GM19372 (cell line): ENCODE data around the gene PTPRB.

Experiments
- ATAC-seq: cut with Tn5 transposase; IDR thresholded peaks from one replicate; pipeline ENCODE4 v1.9.1; 2021; ENCODE audit warnings: mild to moderate bottlenecking, low read depth, moderate library complexity; ENCODE audit not compliant: unreplicated experiment

Gene PTPRB

DNA sequence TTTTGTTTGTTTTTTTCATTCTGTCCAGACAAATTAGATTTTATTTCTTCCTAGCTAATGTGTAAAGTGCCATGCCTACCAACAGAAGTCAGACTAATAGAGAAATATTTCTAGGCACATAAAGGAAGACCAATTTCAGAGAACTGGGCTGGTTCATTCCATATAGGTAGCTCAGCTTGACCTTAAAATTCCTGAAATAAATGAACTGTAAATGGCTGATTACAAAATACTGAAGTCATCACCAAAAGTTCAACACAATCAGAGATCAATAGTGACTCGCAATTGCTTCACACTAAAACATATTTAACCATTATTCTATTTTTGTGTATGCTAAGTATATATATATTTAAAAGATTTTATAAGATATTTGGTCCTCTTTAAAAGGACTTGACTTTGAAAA lies 34.2 kb downstream of the PTPRB start:
- no peak for ATAC-seq

DNA sequence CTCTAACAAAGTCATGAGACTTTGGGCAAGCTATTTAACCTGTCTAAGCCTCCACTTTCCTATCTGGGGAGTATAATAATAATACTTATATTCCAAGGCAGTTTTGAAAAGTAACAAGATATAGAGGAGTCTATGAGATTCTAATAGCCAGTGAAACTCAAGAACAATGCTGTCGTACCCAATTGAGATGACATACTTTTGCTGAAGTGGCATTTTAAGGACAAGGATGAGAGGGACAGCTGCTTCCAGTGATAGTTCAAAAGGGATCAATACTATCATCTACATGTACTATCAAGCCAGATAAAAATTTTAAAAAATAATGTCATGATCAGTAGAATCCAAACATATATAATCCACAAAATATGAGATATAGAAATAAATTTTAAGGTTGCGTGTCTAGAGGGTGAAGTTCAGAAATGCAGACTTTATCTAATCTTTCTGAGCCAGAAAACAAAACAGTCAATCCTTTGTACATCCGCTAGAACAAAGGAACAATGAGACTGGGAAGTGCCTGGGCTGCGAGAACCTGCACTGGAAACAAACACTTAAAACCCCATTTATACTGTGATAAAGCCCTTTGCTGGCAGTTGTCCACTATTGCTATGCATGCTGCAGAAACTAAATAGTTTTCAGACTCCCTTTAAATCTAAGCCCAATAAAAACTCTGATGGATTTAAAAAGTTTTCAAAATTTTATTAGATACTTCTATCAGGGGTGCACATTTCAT lies 38.6 kb downstream of the PTPRB start:
- ATAC-seq, result no peak

- no peak for ATAC-seq
These were observed 44.6 kb downstream of the PTPRB start for GRCh38 chr12:70592664-70593063.

- ATAC-seq, result no peak
These were observed 46.5 kb downstream of the PTPRB start for GRCh38 chr12:70590549-70591226.

DNA sequence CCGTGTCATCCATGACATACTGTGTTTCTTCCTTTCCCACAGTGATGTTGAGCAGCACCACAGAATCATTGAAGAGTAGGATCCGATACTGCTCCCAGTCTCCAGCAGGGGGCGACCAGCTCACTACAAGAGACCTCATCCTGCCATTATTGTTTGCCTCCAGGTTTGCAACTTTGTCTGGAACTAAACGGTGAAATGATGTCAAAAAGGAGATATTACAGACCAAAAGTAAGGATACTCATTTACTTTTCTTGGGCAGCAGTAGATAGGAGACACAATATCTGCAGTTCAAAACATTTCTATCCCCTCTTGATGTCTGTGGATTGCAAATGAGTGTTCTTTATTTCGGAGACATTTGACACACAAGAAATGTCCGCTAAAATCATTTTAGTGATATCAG lies 47.2 kb downstream of the PTPRB start:
- peak; percentile 92 for ATAC-seq

DNA sequence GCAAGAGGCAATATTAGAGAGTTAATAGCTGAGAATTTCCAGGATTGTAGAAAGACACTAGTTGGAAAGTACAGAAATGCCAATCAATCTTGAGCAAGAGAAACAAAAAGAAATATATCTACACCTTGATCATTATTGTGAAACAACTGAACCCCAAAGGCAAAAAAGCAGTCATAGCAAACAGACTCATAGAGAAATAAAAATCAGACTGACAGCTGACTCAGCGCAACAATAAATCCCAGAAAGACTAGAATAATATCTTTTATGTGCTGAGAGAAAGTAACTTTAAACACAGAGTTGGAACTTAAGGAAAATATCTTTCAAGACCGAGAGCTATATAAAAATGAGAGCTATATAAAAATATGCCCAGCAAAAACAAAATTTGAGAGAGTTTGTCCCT lies 52.9 kb downstream of the PTPRB start:
- ATAC-seq, result no peak

GRCh38 chr12:70583251-70583650 lies 54.0 kb downstream of the PTPRB start:
- ATAC-seq, result no peak

- ATAC-seq, result no peak
These were observed 56.0 kb downstream of the PTPRB start for GRCh38 chr12:70581208-70581607.

DNA sequence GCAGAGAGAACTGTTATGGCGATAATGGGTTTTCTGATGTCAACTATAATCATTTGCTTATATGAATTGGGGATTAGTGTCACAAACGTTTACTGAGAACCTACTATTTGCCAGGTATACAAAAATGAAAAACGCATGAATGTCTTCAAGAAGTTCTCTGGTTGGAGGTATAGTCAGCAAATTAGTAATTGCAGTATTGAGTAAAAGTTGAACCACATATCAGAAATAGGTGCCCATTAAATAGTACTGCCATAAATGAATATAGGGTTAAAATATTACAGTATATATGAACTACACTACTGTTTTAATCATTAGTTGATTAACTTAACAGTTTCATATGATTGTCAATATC lies 60.0 kb downstream of the PTPRB start:
- no peak for ATAC-seq

- no peak for ATAC-seq
These were observed 60.6 kb downstream of the PTPRB start for GRCh38 chr12:70576341-70577282.

- ATAC-seq, result no peak
These were observed 65.4 kb downstream of the PTPRB start for GRCh38 chr12:70571705-70572268.

- no peak for ATAC-seq
These were observed 66.2 kb downstream of the PTPRB start for GRCh38 chr12:70571029-70571428.

GRCh38 chr12:70561550-70561949 lies 75.7 kb downstream of the PTPRB start:
- no peak for ATAC-seq

- ATAC-seq, result no peak
These were observed 76.6 kb downstream of the PTPRB start for GRCh38 chr12:70560671-70561070.

DNA sequence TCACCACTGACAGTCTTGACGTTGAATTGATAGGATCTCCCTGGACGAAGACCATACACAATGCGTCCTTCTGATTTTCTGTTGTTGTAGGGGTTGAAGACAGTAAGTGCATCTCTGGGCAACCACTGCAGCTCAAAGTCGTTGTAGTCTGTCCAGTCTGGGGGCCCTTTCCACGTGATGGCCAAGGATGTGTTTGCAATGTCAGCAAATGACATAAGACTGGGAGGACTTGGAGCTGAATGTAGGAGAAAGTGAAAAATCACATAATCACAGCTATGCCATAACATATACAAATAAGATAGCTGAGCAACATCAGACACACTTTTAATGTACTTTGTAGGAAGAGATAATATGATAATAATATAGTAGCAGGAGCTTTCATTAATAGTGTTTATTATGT lies 77.8 kb downstream of the PTPRB start:
- ATAC-seq, result no peak

DNA sequence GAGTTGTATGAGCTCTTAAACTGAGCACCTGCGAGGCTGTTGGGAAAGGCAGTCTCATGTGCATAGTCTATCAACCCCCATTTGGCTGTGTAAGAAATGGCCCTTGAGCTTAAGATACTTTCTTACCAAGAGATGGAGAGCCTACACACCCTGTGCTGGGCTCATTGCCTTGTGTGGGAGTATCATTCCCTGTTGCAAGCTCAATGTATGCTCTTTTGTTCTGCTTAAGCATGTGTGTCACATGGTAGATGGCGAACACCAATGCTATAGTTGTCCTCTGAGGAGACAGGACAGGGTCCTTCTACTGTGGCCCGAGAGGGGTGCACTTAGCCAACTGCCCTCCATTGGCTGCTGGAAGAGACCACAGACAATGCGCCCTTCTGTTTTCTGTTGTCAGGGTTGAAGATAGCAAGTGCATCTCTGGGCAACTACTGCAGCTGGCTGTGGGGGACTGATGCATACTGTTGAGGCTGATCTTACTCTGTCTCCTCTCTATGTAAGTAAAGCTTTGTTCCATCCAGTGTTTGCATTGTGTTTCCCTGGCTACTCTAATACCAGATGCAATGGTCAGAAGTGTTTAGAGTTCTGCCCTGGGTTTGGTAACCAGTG lies 79.5 kb downstream of the PTPRB start:
- no peak for ATAC-seq

DNA sequence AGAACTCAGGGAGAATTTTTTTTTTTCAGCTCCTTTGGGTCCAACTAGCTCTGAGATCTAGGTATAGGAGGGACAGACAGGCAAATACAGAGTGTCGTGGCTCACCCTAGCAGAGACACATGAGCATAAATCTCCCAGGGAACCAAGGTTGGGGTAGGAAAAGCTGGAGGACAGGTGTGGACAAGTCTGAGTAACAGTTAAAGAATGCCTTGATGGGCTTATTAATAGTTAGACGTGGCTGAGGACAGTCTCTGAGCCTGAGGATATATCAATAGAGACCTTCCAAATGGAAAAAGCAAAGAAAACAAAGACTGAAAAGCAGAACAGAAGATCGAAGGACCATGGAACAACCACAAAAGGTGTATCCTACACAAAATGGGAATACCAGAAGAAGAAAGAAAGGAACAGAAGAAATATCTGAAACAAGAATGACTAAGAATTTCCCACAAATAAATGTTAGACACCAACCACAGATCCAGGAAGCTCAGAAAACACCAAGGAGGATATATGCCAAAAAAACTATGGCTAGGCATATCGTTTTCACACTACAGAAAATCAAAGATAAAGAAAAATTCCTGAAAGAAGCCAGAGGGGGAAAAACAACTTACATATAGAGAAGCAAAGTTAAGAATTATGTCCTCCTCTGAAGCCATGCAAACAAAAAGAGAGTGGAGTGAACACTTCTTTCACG lies 80.9 kb downstream of the PTPRB start:
- no peak for ATAC-seq

GRCh38 chr12:70555081-70555480 lies 82.1 kb downstream of the PTPRB start:
- no peak for ATAC-seq

DNA sequence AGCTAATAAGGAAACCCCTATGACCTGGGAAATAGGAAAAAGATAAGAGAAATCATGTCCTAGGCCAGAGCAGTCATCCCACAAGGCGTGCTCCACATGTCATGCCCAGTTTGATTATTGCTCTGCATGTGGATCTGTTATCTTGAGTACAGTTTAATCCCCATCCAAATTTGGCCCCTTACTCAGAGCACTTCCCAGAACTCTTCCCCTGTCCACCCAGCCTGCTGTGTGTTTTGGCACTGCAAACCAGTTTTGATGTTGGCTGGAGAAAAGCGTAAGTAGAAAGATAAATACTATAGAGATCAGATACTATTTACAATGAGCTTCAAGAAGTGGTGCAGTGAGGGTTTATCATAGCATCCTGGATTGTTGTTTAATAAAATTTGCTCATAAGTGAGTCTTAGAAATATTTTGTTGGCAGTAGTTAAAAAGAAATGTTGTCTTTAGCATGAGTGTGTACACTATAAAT lies 83.8 kb downstream of the PTPRB start:
- ATAC-seq, result no peak

- ATAC-seq, result no peak
These were observed 85.5 kb downstream of the PTPRB start for GRCh38 chr12:70551731-70552130.
